Activated CD8-positive, alpha-beta memory T cell treated with anti-CD3 and anti-CD28 coated beads, Interleukin-2, amount 10 ng/mL, durations not matched to agents 7 days and 5 days (primary cell): Measurements from ENCODE around the gene PTPRN2. TPM values are rescaled to one million over a fixed set of nuclear protein-coding genes. Genes with fewer than 3 reads are reported as not detected.

Experiments used
- ATAC-seq: fragments of 150-1000 bp; cut with Tn5 transposase; one replicate; pipeline ENCODE4 v1.10.0; 2021; ENCODE audit warnings: moderate library complexity
- CTCF ChIA-PET: fragments of 350-600 bp; sonication (Branson Sonifier 250); formaldehyde crosslinking; loops from one replicate; lab custom pipeline; 2021; ENCODE audit warnings: antibody characterized with exemption; lab: Charles Lee
- DNase-seq: peaks from one replicate; pipeline ENCODE4 v3.0.0-alpha.2; 2020
- H3K27ac Mint-ChIP-seq: one replicate; pipeline ENCODE4 v1.8.0; 2021; ENCODE audit warnings: mild to moderate bottlenecking, mixed read lengths
- H3K27me3 Mint-ChIP-seq: one replicate; pipeline ENCODE4 v1.8.0; 2021; ENCODE audit warnings: mixed read lengths
- H3K36me3 Mint-ChIP-seq: one replicate; pipeline ENCODE4 v1.8.0; 2021; ENCODE audit warnings: mild to moderate bottlenecking, mixed read lengths
- H3K4me1 Mint-ChIP-seq: one replicate; pipeline ENCODE4 v1.8.0; 2021; ENCODE audit warnings: mixed read lengths
- H3K4me3 Mint-ChIP-seq: one replicate; pipeline ENCODE4 v1.8.0; 2021; ENCODE audit warnings: mild to moderate bottlenecking, moderate library complexity, mixed read lengths
- H3K9me3 Mint-ChIP-seq: one replicate; pipeline ENCODE4 v1.8.0; 2022; ENCODE audit warnings: low read depth, mixed read lengths
- total RNA-seq, 2 experiments: library from RNA; stranded (reverse); gene quantifications; one replicate each; pipeline ENCODE4 v1.2.3, GENCODE V29; 2021

The PTPRN2 gene
- total RNA-seq, 2 experiments from 2014 or later = 3.2 to 5.7 TPM

GRCh38 chr7:158563051-158563450 lies 24.6 kb downstream of the PTPRN2 start:
- CTCF ChIA-PET = no interaction called here
- no peaks in the 10 kb centered on the region for H3K36me3 Mint-ChIP-seq
- H3K27me3 Mint-ChIP-seq = peaks cover 5% of the 10 kb centered on the region
- no peak overlapping the region for H3K27ac Mint-ChIP-seq
- no peak for ATAC-seq
- no peaks in the 10 kb centered on the region for H3K4me1 Mint-ChIP-seq
- no peak overlapping the region for H3K4me3 Mint-ChIP-seq
- no peaks in the 10 kb centered on the region for H3K9me3 Mint-ChIP-seq
- no peak for DNase-seq

DNA sequence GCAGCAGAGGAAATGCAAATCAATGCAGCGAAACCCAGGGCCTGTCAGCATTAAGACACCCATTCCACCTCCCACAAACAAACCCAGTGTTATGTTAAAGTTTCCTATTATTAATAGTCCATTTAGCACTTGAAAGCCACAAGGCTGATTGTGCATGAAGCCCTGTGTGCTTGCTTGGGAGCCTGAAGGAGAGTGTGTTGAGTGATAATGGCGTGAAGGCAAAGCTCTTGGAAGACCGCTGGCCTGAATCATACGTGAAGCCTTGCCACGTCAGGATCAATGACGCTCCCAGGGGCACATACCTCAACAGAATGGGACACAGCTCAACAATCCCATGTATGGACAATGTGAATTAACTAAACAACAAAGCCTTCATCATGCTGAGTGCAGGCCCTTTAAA lies 25.1 kb downstream of the PTPRN2 start:
- Mint-ChIP-seq H3K9me3 (no peaks in the 10 kb centered on the region), H3K4me3 (no peak overlapping the region), H3K27me3 (peaks cover 5% of the 10 kb centered on the region), H3K27ac (no peak overlapping the region), H3K36me3 (no peaks in the 10 kb centered on the region), H3K4me1 (no peaks in the 10 kb centered on the region)
- DNase-seq (no peak), ATAC-seq (no peak)
- CTCF ChIA-PET = no interaction called here

- Mint-ChIP-seq H3K4me1 (no peaks in the 10 kb centered on the region), H3K4me3 (no peak overlapping the region), H3K27me3 (peaks cover 2% of the 10 kb centered on the region), H3K36me3 (no peaks in the 10 kb centered on the region), H3K9me3 (no peaks in the 10 kb centered on the region), H3K27ac (no peak overlapping the region)
- DNase-seq (no peak), ATAC-seq (no peak)
- CTCF ChIA-PET = no interaction called here
Measured at GRCh38 chr7:158561659-158562058, 26.0 kb downstream of the PTPRN2 start.

- H3K27ac Mint-ChIP-seq = no peak overlapping the region
- DNase-seq = no peak
- no peak overlapping the region for H3K4me3 Mint-ChIP-seq
- H3K36me3 Mint-ChIP-seq = no peaks in the 10 kb centered on the region
- CTCF ChIA-PET = no interaction called here
- H3K27me3 Mint-ChIP-seq = peaks cover 2% of the 10 kb centered on the region
- no peaks in the 10 kb centered on the region for H3K4me1 Mint-ChIP-seq
- no peak for ATAC-seq
- H3K9me3 Mint-ChIP-seq = peaks cover 3% of the 10 kb centered on the region
Measured at GRCh38 chr7:158560386-158560785, 27.2 kb downstream of the PTPRN2 start.

- H3K27me3 Mint-ChIP-seq = peaks cover 2% of the 10 kb centered on the region
- no peaks in the 10 kb centered on the region for H3K4me1 Mint-ChIP-seq
- H3K4me3 Mint-ChIP-seq = no peak overlapping the region
- CTCF ChIA-PET = no interaction called here
- H3K36me3 Mint-ChIP-seq = no peaks in the 10 kb centered on the region
- ATAC-seq = no peak
- no peak overlapping the region for H3K27ac Mint-ChIP-seq
- DNase-seq = no peak
- H3K9me3 Mint-ChIP-seq = peaks cover 3% of the 10 kb centered on the region
Measured at GRCh38 chr7:158559356-158559755, 28.3 kb downstream of the PTPRN2 start.

- no peak overlapping the region for H3K4me3 Mint-ChIP-seq
Measured at GRCh38 chr7:158558816-158559215, 28.8 kb downstream of the PTPRN2 start.

DNA sequence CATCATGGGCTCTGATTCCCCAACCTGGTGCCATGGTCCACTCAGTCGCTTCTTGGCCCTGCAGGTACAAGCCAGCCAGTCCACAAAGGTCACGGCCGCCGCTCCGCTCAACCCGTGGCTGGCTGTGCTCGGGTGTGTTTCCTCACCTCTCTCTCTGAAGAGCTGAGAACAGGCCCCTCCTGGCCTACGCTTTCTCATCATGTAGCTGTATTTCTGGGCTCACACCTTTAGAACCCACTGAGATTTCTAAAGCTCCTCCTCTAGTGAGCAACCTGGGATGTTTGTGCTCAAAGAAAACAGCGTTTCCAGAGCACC lies 30.2 kb downstream of the PTPRN2 start:
- Mint-ChIP-seq H3K9me3 (peaks cover 3% of the 10 kb centered on the region), H3K27me3 (peaks cover 2% of the 10 kb centered on the region), H3K4me3 (no peak overlapping the region), H3K4me1 (no peaks in the 10 kb centered on the region), H3K36me3 (no peaks in the 10 kb centered on the region), H3K27ac (no peak overlapping the region)
- CTCF ChIA-PET = no interaction called here
- ATAC-seq (no peak), DNase-seq (no peak)

More at GRCh38 chr7:158558816-158559215, 28.8 kb downstream of the PTPRN2 start:
- DNase-seq (no peak), ATAC-seq (no peak)
- no peaks in the 10 kb centered on the region for H3K36me3 Mint-ChIP-seq
- H3K9me3 Mint-ChIP-seq = peaks cover 3% of the 10 kb centered on the region
- H3K27ac Mint-ChIP-seq = no peak overlapping the region
- CTCF ChIA-PET = no interaction called here
- no peaks in the 10 kb centered on the region for H3K4me1 Mint-ChIP-seq
- H3K27me3 Mint-ChIP-seq = peaks cover 2% of the 10 kb centered on the region

- H3K9me3 Mint-ChIP-seq = peaks cover 3% of the 10 kb centered on the region
- DNase-seq = no peak
- H3K4me3 Mint-ChIP-seq = no peak overlapping the region
- CTCF ChIA-PET = no interaction called here
- no peak for ATAC-seq
- no peak overlapping the region for H3K27ac Mint-ChIP-seq
- peaks cover 2% of the 10 kb centered on the region for H3K27me3 Mint-ChIP-seq
- no peaks in the 10 kb centered on the region for H3K36me3 Mint-ChIP-seq
- H3K4me1 Mint-ChIP-seq = no peaks in the 10 kb centered on the region
Measured at GRCh38 chr7:158556721-158557440, 30.7 kb downstream of the PTPRN2 start.

DNA sequence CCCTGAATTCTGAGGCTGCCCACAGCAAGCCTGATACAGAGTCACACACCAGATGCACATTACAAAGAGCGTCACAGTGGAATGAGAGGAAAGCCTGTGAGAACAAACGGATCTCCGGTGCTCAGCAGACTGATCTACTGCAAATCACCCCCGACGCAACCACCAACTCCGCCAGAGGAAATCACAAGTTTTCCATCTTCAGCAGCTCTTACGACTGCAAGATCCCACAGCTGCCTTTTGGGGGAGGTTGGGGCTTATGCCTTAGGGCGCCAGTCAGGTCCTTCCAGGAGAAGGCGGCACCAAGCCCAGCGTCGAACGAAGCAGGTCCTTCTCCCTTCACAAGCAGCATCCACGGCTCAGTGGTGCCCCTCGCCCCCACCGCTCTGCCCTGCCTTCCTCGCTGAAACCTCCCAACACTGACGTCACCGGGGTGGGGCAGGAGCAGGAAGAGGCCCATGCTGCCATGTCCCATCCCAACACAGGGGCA lies 32.5 kb downstream of the PTPRN2 start:
- CTCF ChIA-PET = no interaction called here
- H3K36me3 Mint-ChIP-seq = no peaks in the 10 kb centered on the region

DNA sequence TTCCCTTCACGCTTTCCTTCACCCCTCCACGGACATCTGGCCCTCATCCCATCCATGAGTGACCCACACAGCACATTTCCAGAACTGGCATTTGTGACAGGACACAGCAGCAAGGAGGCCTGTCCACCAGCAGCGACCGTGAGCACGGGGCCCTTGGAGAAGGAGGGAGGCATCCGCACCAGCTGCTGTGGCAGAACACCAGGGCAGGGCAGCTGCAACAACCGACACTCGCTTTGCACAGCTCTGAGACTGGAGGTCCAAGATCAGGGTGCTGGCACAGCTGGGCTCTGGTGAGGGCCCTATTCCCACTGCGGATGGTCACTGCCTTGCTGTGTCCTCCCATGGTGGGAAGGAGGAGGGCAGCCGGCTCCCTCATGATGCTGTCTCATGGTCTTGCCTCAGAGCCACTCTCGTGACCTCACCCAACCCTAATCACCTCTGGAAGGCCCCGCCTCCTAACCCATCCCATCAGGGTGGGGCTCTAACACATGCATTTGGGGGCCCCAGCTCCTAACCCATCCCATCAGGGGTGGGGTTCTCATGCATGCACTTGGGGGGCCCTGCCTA lies 36.7 kb downstream of the PTPRN2 start:
- peaks cover under 1% of the 10 kb centered on the region for H3K9me3 Mint-ChIP-seq
- CTCF ChIA-PET = no interaction called here
- DNase-seq (no peak), ATAC-seq (no peak)
- no peaks in the 10 kb centered on the region for H3K27me3 Mint-ChIP-seq
- no peak overlapping the region for H3K4me3 Mint-ChIP-seq
- H3K27ac Mint-ChIP-seq = no peak overlapping the region
- H3K36me3 Mint-ChIP-seq = no peaks in the 10 kb centered on the region
- no peaks in the 10 kb centered on the region for H3K4me1 Mint-ChIP-seq

More for the DNA sequence above, 32.5 kb downstream of the PTPRN2 start:
- DNase-seq (no peak), ATAC-seq (no peak)
- Mint-ChIP-seq H3K9me3 (peaks cover 3% of the 10 kb centered on the region), H3K27ac (no peak overlapping the region), H3K4me3 (no peak overlapping the region), H3K27me3 (no peaks in the 10 kb centered on the region), H3K4me1 (no peaks in the 10 kb centered on the region)

GRCh38 chr7:158550394-158550700 lies 37.3 kb downstream of the PTPRN2 start:
- Mint-ChIP-seq H3K4me1 (no peaks in the 10 kb centered on the region), H3K9me3 (no peaks in the 10 kb centered on the region), H3K27me3 (no peaks in the 10 kb centered on the region), H3K27ac (no peak overlapping the region), H3K36me3 (no peaks in the 10 kb centered on the region), H3K4me3 (no peak overlapping the region)
- ATAC-seq = no peak
- DNase-seq = no peak
- CTCF ChIA-PET = no interaction called here

DNA sequence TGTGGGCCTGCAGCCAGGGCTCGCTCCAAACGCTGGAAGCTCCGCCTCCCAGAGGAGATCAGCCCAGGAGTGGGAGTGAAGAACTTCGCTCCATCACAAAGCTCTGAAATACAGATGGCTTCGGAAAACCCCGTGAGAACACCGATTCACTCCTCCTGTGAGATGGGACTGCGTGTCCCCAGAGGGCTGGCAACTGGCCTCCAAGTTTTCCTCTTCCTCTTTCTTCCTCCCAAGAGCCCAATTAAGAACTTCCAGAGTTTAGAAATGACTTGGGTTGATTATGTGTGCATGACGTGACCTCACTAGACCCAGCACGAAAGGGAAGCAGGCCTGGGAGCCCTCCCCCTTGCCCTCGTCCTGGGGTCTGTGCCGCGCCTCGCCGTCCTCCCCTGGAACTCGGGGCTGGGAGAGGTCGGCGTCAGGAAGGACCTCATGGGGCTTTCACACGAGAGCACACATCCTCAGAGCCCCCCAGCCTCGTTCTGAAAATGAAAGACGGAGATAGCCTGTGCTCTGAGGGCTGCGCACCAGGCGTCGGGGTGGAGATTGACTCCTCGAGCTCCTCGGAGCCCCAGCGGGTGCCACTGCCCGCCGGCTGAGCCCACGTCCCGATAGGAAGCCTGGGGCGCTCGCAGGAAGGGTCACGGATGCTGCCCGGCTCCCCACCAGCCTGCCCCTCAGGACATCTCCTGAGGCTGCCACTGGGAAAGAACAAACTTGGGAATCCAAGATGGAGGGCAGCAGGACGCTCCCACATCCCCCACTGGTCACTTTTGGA lies 37.8 kb downstream of the PTPRN2 start:
- ATAC-seq = no peak
- Mint-ChIP-seq H3K27me3 (no peaks in the 10 kb centered on the region), H3K27ac (no peak overlapping the region), H3K9me3 (no peaks in the 10 kb centered on the region), H3K4me1 (no peaks in the 10 kb centered on the region), H3K36me3 (no peaks in the 10 kb centered on the region), H3K4me3 (no peak overlapping the region)
- CTCF ChIA-PET = no interaction called here
- DNase-seq = no peak

DNA sequence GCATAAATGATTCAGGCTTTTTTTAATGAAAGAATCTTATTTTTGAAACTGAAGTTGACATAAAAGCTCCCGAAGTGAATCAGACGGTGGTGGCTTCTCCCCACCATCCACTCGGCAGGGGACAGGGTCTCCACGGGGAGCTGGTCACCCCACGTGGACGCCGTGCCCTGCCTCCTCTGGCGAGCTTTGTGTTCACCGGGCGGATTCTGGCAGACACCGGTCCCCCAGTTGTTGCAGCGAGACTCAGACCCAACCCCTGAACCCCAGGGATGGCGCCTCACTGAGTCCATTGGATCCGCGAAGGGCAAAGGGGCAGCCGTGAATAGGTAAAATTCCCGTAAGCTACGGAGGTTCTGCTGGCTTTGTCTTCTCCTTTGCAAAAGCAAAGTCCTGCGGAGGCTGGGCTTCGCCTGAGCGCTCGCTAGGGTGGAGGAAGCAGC lies 38.4 kb downstream of the PTPRN2 start:
- Mint-ChIP-seq H3K27ac (no peak overlapping the region), H3K4me1 (no peaks in the 10 kb centered on the region), H3K9me3 (no peaks in the 10 kb centered on the region), H3K36me3 (no peaks in the 10 kb centered on the region), H3K27me3 (no peaks in the 10 kb centered on the region), H3K4me3 (no peak overlapping the region)
- DNase-seq (no peak), ATAC-seq (no peak)
- CTCF ChIA-PET = no interaction called here

GRCh38 chr7:158548726-158549125 lies 38.9 kb downstream of the PTPRN2 start:
- ATAC-seq (no peak), DNase-seq (no peak)
- H3K9me3 Mint-ChIP-seq = no peaks in the 10 kb centered on the region
- CTCF ChIA-PET = no interaction called here
- no peak overlapping the region for H3K27ac Mint-ChIP-seq
- H3K4me3 Mint-ChIP-seq = no peak overlapping the region
- no peaks in the 10 kb centered on the region for H3K4me1 Mint-ChIP-seq
- H3K27me3 Mint-ChIP-seq = no peaks in the 10 kb centered on the region
- no peaks in the 10 kb centered on the region for H3K36me3 Mint-ChIP-seq
